ENCODE data around the gene RBPJ.

DNA sequence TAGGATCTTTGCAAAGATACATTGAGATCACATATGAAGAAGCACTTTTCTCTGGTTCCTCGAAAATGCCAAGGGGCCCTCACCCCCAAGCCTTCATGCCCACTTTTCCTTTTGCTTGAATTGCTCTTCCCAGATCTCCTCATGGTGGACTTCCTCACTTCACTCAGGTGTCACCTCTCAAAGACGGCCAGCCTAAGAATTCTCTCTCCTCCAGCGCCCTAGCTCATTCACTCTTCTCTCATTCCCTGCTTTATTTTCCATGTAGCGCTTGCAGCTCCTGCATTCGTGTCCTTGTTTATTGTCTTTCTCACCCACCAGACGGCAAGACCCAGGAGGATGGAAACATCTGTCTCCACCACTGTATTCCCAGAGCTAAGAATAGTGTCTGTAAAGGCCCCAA is 136.6 kb downstream of the RBPJ start:
- TF ChIP-seq, protein P1, sequence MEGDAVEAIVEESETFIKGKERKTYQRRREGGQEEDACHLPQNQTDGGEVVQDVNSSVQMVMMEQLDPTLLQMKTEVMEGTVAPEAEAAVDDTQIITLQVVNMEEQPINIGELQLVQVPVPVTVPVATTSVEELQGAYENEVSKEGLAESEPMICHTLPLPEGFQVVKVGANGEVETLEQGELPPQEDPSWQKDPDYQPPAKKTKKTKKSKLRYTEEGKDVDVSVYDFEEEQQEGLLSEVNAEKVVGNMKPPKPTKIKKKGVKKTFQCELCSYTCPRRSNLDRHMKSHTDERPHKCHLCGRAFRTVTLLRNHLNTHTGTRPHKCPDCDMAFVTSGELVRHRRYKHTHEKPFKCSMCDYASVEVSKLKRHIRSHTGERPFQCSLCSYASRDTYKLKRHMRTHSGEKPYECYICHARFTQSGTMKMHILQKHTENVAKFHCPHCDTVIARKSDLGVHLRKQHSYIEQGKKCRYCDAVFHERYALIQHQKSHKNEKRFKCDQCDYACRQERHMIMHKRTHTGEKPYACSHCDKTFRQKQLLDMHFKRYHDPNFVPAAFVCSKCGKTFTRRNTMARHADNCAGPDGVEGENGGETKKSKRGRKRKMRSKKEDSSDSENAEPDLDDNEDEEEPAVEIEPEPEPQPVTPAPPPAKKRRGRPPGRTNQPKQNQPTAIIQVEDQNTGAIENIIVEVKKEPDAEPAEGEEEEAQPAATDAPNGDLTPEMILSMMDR (conservative IDR thresholded peaks at IDR 0.05; ENCODE audit: low read length) = no peak
- TF ChIP-seq EZH2phosphoT487 (IDR thresholded peaks at IDR 0.05; ENCODE audit: borderline replicate concordance) = no peak

Data from Loucy (cell line).